GM19023 (cell line): ENCODE data around the gene MRPL36.

ENCODE experiments used
- ATAC-seq: cut with Tn5 transposase; IDR thresholded peaks from one replicate; pipeline ENCODE4 v1.9.1; 2021; ENCODE audit warnings: mild to moderate bottlenecking, moderate library complexity; ENCODE audit not compliant: unreplicated experiment

MRPL36 gene

DNA sequence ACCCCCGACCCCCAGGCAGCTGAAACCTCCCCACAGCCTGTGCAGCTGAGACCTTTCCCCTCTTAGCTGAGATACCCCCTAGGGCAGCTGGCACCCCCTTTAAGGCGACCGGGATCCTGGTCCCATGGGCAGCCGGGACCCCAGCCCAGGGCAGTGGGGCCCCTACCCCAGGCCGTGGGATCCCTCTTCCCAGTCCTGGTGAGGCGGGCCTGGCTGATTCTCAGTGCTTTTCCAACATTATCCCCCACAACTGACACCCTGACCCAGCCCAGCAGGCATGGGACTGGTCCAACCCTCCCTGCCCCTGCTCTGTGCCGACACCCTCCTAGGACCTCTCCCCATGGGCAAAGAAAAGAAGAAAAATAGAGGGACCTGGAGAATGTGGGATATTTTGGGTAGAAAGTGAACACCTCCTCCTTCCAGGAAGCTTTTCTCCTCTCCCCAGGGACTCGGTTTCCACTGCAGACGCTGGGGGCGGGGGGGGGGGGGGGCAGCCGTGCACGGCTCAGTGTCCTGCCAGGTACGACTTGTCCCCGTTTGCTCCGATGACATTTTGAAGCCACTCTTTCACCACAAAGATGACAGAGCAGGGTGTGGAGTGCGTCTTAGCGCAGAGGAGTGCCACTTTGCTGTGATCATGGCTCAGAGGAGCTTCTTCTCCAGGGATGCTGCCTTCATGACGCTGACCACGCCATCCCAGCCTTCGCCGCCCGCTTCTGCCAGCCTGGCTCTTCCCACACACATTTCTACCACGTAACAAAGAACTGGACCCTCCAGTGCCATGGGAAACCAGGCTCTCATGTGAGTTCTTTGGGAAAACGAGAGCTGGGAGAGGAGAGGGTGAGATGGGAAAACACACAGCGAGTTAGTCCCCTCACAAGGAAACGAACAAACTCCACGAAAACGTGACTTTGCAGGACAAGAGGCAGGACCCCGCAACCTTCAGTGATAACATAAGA lies 47.5 kb downstream of the MRPL36 start:
- no peak for ATAC-seq

DNA sequence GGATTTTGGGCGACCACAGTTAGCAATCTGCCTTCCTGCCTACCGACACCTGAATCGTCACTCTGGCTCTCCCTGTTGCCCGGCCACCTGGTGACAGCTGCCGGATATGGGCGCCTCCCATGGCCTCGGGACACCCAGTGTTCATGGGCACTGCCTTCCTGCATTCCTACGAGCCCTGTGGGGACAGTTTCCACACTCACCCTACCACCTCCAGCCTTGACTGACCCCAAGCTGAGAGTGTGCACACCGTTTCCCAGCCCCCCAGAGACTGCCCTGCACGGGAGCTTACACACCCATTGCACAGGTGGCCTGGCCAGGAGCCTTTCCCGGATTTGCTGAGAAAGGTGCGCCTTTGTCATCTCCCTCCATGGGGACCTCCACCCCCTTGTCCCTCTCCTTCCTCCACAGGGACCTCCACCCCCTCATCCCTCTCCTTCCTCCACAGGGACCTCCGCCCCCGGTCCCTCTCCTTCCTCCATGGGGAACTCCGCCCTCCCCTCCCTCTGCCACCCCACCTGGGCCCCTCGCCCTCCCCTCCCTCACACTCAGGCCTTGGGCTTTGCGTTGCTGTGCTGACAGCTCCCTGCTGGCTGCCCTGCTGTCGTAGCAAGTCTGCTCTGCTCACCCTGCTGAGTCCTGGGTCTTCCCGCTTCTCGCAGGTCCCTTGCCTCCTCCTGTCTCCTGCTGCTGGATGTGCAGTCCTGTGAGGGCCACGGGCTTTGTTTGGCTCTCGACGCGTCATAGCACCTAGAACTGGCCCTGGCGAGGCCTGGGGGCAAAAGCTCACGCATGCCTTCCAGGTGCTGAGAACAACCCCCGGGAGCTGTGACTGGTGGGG lies 48.4 kb downstream of the MRPL36 start:
- ATAC-seq: no peak

DNA sequence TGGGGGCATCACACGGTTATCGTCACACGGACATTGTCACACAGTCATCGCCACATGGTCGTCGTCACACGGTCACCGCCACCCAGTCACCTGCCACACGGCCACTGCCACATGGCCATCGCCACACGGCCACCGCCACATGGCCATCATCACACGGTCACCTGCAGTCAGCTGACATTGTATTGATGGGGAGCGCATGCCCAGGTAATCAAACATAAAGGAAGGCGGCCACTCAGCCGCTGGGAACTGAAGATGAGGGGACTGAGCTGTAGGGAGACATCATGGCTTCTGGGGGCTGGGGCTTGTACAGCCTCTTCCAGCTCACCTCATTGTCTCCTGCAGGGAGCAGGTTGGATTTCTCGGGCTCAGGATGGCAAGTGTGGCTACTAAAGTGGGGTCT lies 49.2 kb downstream of the MRPL36 start:
- no peak for ATAC-seq

DNA sequence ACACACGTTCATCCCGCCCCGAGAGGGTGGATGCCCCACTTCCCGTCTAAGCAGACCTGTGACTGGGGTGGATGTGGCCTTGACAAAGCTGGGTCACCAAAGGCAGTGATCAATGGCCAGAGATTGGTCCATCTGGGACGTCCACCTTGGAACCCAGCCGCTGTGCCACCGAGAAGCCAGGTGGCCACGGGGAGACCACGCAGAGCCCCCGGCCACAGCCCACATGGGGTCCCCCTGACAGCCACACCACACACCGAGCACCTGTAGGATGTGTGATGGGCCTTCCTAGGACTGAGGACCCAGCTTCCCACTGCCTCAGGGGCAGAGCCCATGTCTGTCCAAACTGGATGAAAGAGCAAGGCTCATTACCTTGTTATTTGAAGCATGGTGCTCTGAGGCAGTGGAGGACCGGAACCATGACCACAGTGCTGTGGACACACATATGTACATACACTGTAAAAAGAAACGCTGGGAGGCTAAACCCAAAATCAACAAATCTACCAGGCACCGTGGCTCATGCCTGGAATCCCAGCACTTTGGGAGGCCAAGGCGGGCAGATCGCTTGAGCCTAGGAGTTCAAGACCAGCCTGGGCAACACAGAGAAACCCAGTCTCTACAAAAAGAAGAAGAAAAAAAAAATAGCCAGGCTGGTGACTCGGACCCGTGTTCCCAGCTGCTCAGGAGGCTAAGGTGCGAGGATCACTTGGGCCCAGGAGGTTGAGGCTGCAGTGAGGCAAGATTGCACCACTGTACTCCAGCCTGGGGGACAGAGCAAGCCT lies 50.1 kb downstream of the MRPL36 start:
- ATAC-seq: no peak

DNA sequence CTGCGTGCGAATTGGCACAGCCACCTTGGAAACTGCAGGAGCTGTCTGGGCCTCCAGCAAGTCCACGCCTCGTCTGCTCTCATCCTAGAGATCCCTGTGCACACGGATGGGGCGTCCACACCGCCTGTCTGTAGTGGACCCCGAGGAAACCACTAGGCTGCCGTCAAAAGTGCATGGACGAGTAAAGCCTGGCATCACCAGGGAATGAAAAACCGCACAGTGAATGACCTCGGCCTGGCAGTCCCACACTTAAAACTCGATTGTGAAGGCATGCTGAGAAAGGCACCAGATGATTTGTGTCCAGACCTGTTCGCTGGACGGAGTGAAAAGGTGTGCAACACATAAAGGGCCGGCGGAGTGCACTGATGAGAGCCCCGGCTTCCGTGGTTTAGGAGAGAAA lies 50.8 kb downstream of the MRPL36 start:
- ATAC-seq: no peak
